ENCODE data around the gene HSPA9. TPM values are rescaled to one million over a fixed set of nuclear protein-coding genes. Genes with fewer than 3 reads are reported as not detected.

HSPA9 gene
- total RNA-seq, 1 experiment from 2014 or later, result 537 TPM

DNA sequence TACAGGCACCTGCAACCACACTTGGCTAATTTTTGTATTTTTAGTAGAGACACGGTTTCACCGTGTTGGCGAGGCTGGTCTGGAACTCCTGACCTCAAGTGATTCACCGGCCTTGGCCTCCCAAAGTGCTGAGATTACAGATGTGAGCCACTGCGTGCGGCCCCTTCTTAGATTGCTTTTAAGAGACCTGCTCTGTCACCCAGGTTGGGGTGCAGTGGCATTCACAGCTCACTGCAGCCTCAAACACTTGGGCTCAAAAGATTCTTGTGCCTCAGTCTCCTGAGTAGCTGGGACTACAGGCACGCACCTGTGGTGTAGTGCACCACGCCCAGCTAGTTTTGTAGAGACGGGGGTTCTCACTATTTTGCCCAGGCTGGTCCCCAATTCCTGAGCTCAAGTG, 11.0 kb downstream of the HSPA9 start:
- intact Hi-C loops (cut with micrococcal nuclease; ENCODE audit: unreplicated experiment), result no loop called here
- peaks cover 8% of the 10 kb centered on the region for H3K36me3 ChIP-seq (ENCODE audit: control insufficient read depth, insufficient read depth, low read length)
- Mint-ChIP-seq H3K27me3 (ENCODE audit: insufficient read depth, unreplicated experiment) (no peaks in the 10 kb centered on the region), H3K4me3 (ENCODE audit: unreplicated experiment) (no peak overlapping the region), H3K9me3 (ENCODE audit: unreplicated experiment) (no peaks in the 10 kb centered on the region), H3K4me1 (ENCODE audit: low read depth, unreplicated experiment) (peaks cover 16% of the 10 kb centered on the region), H3K27ac (ENCODE audit: unreplicated experiment) (no peak overlapping the region), H3K36me3 (ENCODE audit: insufficient read depth, unreplicated experiment) (peaks cover 95% of the 10 kb centered on the region)
- BruUV-seq (replicated peaks), result no TSS peak
- CTCF ChIA-PET, result no interaction called here
- no peaks in the 10 kb centered on the region for H3K27me3 ChIP-seq (replicated peaks; ENCODE audit: control insufficient read depth, insufficient read depth, low read length)
- TF ChIP-seq, protein P1, sequence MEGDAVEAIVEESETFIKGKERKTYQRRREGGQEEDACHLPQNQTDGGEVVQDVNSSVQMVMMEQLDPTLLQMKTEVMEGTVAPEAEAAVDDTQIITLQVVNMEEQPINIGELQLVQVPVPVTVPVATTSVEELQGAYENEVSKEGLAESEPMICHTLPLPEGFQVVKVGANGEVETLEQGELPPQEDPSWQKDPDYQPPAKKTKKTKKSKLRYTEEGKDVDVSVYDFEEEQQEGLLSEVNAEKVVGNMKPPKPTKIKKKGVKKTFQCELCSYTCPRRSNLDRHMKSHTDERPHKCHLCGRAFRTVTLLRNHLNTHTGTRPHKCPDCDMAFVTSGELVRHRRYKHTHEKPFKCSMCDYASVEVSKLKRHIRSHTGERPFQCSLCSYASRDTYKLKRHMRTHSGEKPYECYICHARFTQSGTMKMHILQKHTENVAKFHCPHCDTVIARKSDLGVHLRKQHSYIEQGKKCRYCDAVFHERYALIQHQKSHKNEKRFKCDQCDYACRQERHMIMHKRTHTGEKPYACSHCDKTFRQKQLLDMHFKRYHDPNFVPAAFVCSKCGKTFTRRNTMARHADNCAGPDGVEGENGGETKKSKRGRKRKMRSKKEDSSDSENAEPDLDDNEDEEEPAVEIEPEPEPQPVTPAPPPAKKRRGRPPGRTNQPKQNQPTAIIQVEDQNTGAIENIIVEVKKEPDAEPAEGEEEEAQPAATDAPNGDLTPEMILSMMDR (IDR thresholded peaks at IDR 0.05; ENCODE audit: insufficient read depth in 1 of 2, low read depth in 1 of 2, low read length in 1 of 2, severe bottlenecking in 1 of 2, unreplicated experiment in 1 of 2), result no peak
- DNase-seq, result no peak
- no peak overlapping the region for H3K4me3 ChIP-seq (ENCODE audit: low read depth, low read length)
- H3K4me1 ChIP-seq, result 0 out of 2 replicates have a peak, but pooled peaks cover 4% of the 10 kb centered on the region
- H3K9me3 ChIP-seq, result no peaks in the 10 kb centered on the region
- POLR2A ChIA-PET, result no interaction called here

DNA sequence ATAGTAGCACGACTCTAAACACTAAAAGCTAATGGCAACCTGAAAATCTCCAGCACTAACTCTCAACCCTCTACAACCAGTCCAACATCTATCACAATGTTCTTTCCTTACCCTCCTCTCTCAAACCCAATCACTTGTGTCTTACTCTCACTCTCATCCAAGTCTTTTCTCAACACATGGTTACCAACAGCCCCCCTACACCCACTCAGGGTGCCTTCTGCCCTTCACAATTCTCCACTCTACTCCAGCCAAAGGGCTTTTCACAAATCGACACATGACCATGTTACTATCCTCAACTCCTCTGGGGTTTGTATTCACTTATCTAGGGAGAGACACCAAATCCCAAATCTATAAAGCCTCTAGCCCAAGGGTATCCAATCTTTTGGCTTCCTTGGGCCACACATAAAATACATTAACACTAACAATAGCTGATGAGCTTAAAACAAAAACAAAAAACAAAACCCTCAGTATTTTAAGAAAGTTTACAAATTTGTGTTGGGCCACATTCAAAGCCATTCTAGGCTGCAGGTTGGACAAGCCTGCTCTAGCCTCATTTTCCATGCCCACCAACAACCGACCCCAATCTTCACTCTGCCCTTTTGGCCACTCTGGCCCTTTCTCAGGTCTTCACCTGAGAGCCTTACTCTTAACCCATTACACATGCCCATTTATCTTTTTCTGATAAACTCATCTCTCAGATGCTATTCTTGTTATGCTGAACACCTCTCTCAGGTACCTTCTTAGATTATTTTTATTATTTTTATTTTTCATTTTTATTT, 11.7 kb downstream of the HSPA9 start:
- Mint-ChIP-seq H3K27me3 (ENCODE audit: insufficient read depth, unreplicated experiment) (no peaks in the 10 kb centered on the region), H3K9me3 (ENCODE audit: unreplicated experiment) (no peaks in the 10 kb centered on the region), H3K4me3 (ENCODE audit: unreplicated experiment) (no peak overlapping the region), H3K36me3 (ENCODE audit: insufficient read depth, unreplicated experiment) (peaks cover 95% of the 10 kb centered on the region), H3K27ac (ENCODE audit: unreplicated experiment) (no peak overlapping the region), H3K4me1 (ENCODE audit: low read depth, unreplicated experiment) (peaks cover 16% of the 10 kb centered on the region)
- ChIA-PET POLR2A (no interaction called here), CTCF (no interaction called here)
- Histone ChIP-seq H3K4me1 (no peaks in the 10 kb centered on the region), H3K36me3 (ENCODE audit: control insufficient read depth, insufficient read depth, low read length) (peaks cover 8% of the 10 kb centered on the region), H3K27me3 (replicated peaks; ENCODE audit: control insufficient read depth, insufficient read depth, low read length) (no peaks in the 10 kb centered on the region), H3K9me3 (no peaks in the 10 kb centered on the region), H3K4me3 (ENCODE audit: low read depth, low read length) (no peak overlapping the region)
- no peak for DNase-seq
- no TSS peak for BruUV-seq (replicated peaks)
- TF ChIP-seq, protein P1 (IDR thresholded peaks at IDR 0.05; ENCODE audit: insufficient read depth in 1 of 2, low read depth in 1 of 2, low read length in 1 of 2, severe bottlenecking in 1 of 2, unreplicated experiment in 1 of 2), result no peak
- intact Hi-C loops (cut with micrococcal nuclease; ENCODE audit: unreplicated experiment), result no loop called here

DNA sequence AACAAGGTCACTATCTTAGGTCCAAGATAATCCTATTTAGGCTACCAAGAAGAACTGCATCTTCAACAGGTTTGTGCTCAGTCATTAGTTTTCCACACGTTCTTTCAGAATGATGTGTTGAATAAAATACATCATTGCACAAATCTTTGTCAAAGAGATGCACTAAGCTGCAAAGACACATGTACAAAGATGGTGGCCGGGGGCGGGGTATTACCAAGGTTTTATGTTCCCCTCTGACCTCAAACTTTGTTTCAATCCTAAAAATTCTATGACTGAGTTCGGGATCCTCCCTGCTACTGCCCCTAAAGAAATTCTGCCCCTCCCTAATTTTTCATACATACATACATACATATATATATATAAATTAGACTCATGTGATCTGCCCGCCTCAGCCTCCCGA, 14.2 kb downstream of the HSPA9 start:
- no peaks in the 10 kb centered on the region for H3K27me3 Mint-ChIP-seq (ENCODE audit: insufficient read depth, unreplicated experiment)
- no peak overlapping the region for H3K4me3 ChIP-seq (ENCODE audit: low read depth, low read length)
- POLR2A ChIA-PET, result interaction anchor here (0.7 kb wide), 2 partner anchors 9 to 14 kb away, joined by 5 to 9 read pairs; partner anchors contain the start of gene HSPA9
- no peaks in the 10 kb centered on the region for H3K4me1 ChIP-seq
- no peak overlapping the region for H3K27ac Mint-ChIP-seq (ENCODE audit: unreplicated experiment)
- H3K4me1 Mint-ChIP-seq (ENCODE audit: low read depth, unreplicated experiment), result peaks cover 16% of the 10 kb centered on the region
- no peaks in the 10 kb centered on the region for H3K27me3 ChIP-seq (replicated peaks; ENCODE audit: control insufficient read depth, insufficient read depth, low read length)
- no peak overlapping the region for H3K4me3 Mint-ChIP-seq (ENCODE audit: unreplicated experiment)
- BruUV-seq (replicated peaks), result no TSS peak
- no peak for DNase-seq
- no peaks in the 10 kb centered on the region for H3K9me3 ChIP-seq
- peaks cover 95% of the 10 kb centered on the region for H3K36me3 Mint-ChIP-seq (ENCODE audit: insufficient read depth, unreplicated experiment)
- intact Hi-C loops (cut with micrococcal nuclease; ENCODE audit: unreplicated experiment), result no loop called here
- TF ChIP-seq, protein P1 (IDR thresholded peaks at IDR 0.05; ENCODE audit: insufficient read depth in 1 of 2, low read depth in 1 of 2, low read length in 1 of 2, severe bottlenecking in 1 of 2, unreplicated experiment in 1 of 2), result no peak
- CTCF ChIA-PET, result no interaction called here
- H3K9me3 Mint-ChIP-seq (ENCODE audit: unreplicated experiment), result no peaks in the 10 kb centered on the region
- H3K36me3 ChIP-seq (ENCODE audit: control insufficient read depth, insufficient read depth, low read length), result peaks cover 11% of the 10 kb centered on the region
